GM06990 (cell line): ENCODE data around the gene THAP3.
"Not testable (repeated sequence)": the region's sequence is repeated elsewhere in the genome, so short reads cannot be mapped to it uniquely, and the experiment has no call there.

ENCODE experiments used
- DNase-seq: peaks from one replicate; pipeline ENCODE4 v3.0.0-alpha.2; 2011; ENCODE audit not compliant: insufficient read length; ENCODE audit errors: extremely low read depth
- H3K27me3 ChIP-seq: replicated peaks from 2 replicates; pipeline ENCODE4 v1.6.0; 2011; ENCODE audit warnings: low read length; ENCODE audit not compliant: control insufficient read depth, insufficient read depth
- H3K36me3 ChIP-seq: 2 replicates; pipeline ENCODE4 v1.5.1; 2011; ENCODE audit warnings: low read length; ENCODE audit not compliant: control insufficient read depth, insufficient read depth
- H3K4me3 ChIP-seq: replicated peaks from 2 replicates; pipeline ENCODE4 v1.5.1; 2011; ENCODE audit warnings: low read depth, mild to moderate bottlenecking, control low read depth, low read length
- TF ChIP-seq, protein P1 (sequence below): IDR thresholded peaks from 2 replicates; pipeline ENCODE4 v1.5.1; 2011; ENCODE audit warnings: low read length, control low read depth, mild to moderate bottlenecking, inconsistent platforms; ENCODE audit not compliant: insufficient read depth, poor library complexity, severe bottlenecking

THAP3 gene

DNA sequence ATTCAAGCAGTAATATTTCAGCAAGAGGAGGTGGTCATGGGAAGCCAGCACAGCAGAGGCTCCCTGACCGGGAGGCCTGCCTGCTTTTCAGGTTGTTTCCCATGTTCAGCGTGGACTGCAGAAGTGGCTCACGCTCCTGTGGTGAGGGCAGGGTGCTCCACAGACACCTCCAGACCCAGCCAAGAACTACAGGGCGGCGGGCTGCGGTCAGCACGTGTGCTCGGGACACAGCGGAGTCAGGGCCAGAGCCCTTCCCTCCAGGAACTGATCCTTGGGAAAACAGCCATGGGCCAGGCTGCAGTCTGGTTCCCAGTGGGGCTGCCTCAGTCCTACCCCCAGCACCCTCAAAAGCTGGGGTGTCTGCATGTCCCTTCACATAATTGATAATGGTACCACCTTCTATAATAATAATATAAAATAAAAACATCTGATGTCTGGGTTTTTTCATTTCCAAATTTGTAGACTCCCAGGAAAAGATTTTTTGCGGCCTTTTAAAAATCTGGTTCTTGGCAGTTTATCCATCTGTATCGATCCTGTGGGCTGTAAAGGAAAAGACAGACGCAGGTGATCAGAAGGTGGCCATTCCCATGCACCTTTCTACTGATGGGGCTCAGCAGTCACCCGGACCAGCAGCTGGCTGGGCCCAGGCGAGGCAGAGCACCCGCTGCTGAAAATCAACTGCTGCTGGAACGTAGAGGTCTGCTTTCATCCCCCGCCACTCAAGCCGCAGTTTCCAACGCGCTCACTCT lies 10.7 kb downstream of the THAP3 start:
- TF ChIP-seq, protein P1, sequence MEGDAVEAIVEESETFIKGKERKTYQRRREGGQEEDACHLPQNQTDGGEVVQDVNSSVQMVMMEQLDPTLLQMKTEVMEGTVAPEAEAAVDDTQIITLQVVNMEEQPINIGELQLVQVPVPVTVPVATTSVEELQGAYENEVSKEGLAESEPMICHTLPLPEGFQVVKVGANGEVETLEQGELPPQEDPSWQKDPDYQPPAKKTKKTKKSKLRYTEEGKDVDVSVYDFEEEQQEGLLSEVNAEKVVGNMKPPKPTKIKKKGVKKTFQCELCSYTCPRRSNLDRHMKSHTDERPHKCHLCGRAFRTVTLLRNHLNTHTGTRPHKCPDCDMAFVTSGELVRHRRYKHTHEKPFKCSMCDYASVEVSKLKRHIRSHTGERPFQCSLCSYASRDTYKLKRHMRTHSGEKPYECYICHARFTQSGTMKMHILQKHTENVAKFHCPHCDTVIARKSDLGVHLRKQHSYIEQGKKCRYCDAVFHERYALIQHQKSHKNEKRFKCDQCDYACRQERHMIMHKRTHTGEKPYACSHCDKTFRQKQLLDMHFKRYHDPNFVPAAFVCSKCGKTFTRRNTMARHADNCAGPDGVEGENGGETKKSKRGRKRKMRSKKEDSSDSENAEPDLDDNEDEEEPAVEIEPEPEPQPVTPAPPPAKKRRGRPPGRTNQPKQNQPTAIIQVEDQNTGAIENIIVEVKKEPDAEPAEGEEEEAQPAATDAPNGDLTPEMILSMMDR = no peak
- Histone ChIP-seq H3K27me3 (no peaks in the 10 kb centered on the region), H3K36me3 (peaks cover 33% of the 10 kb centered on the region), H3K4me3 (no peak overlapping the region)
- DNase-seq = no peak

DNA sequence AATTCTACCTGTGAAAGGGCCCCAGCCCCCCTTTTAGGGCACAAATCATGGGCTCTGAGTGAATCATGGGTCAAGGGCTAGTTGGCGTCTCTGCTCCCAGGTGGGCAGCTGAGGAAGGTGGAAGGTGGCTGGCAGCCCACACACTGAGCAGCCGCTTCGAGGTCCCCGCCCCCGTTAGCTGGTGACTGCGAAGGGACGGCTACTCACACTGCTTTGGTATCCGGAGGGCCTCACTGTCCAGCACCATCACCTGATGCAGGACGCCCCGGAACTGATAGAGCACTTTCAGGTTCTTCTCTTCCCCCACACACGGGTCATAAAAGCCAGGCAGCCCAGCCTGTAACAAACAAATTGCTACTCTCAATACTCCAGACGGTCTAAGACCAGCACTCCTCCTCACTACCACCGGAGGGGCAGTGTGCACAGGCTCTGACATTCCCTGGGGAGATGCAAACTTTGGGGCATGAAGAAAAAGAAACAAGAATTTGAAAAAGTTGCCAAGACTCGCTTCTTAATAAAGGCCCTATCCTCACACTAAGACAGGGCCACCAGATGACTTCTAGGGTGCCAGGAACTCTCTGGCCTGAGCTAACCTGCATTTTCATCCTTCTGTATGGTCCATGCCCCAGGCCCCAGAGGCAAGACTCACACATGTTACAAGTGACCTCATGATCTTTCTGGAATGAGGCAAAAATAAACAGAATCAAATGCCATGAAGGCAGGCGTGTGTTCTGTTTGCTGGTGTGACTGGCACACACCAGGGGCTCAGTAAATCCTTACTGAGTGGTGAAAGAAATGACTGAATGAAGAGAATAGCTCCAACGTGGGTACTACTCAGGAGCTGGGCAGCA lies 11.5 kb downstream of the THAP3 start:
- Histone ChIP-seq H3K36me3 (peaks cover 33% of the 10 kb centered on the region), H3K4me3 (no peak overlapping the region), H3K27me3 (no peaks in the 10 kb centered on the region)
- TF ChIP-seq, protein P1 = no peak
- no peak for DNase-seq

DNA sequence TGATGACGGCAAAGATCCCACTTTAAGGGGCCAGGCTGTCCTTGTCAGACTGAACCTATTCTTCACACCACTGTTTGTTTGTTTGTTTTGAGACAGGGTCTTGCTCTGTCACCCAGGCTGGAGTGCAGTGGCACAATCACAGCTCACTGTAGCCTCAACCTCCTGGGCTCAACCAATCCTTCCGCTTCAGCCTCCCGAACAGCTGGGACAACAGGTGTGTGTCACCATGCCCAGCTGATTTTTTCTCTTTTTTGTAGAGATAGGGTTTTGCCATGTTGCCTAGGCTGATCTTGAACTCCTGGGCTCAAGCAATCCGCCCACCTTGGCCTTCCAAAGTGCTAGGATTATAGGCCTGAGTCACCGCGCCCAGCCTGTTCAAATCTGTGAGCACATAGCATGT lies 12.1 kb downstream of the THAP3 start:
- H3K36me3 ChIP-seq = peaks cover 33% of the 10 kb centered on the region
- not testable (repeated sequence) for DNase-seq, H3K4me3 ChIP-seq, H3K27me3 ChIP-seq

DNA sequence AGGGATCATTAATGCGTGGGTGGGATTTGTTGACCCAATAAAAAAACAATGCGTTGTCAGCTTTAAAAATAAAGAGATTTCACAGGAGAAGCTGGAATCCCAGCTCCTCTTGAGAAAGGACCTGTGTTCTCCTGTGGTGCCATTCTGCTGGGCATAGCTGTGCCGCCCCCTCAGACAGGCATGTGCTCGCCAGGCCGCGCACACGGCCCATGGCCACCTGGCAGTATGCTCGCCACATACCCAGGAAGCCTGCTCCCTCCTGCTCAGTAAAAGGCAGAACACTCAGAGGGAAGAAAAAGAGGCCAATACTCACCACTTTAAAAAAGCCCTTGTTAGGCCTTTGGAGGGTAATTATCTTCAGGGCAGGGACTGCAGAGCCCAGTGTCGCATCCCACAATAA lies 13.1 kb downstream of the THAP3 start:
- DNase-seq = no peak
- no peaks in the 10 kb centered on the region for H3K27me3 ChIP-seq
- H3K36me3 ChIP-seq = peaks cover 35% of the 10 kb centered on the region
- TF ChIP-seq, protein P1 = no peak
- H3K4me3 ChIP-seq = no peak overlapping the region

DNA sequence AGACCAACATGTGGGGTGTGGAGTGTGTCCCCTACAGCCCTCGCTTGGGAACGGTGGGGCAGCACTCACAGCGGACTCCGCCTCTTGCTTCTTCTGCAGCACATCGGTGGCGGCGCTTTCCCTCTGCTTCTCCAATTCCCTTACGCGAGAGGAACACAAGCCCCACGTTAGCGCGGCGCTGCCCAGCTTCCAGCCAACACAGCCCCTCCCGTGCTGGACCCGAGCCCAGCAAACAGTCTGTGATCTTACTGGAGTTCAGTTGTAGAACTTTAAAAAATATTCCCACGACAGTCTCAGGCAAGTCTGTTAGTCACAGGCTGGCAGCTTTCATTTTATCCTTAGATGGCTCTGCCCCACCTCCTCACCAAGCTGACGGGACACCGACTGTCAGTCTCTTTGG lies 13.6 kb downstream of the THAP3 start:
- Histone ChIP-seq H3K36me3 (peaks cover 31% of the 10 kb centered on the region), H3K27me3 (no peaks in the 10 kb centered on the region), H3K4me3 (no peak overlapping the region)
- TF ChIP-seq, protein P1 = no peak
- no peak for DNase-seq

DNA sequence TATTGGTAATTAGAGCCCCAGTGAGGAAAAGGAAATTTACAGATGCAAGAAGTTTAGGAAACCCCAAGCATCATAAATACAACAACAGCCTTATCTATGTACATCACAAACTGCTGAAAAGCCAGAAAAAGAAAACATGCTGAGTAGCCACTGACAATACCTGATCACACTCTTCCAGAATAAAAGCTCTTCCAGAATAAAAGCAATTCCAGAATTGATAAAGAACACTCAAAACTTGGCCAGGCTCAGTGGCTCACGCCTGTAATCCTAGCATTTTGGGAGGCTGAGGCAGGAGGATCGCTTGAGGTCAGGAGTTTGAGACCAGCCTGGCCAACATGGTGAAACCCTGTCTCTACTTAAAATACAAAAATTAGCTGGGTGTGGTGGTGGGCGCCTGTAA lies 16.2 kb downstream of the THAP3 start:
- H3K27me3 ChIP-seq, DNase-seq, H3K4me3 ChIP-seq: not testable (repeated sequence)
- peaks cover 32% of the 10 kb centered on the region for H3K36me3 ChIP-seq
